ENCODE measurements around the gene MYMK.
A peak's percentile ranks its signal among the peaks of the same experiment; 100 is the strongest.

The MYMK gene

GRCh38 chr9:133558191-133559126 lies 33.7 kb upstream of the MYMK start:
- peak; percentile 9 to 37 for DNase-seq (ENCODE audit: low read depth in 2 of 2)

- DNase-seq (ENCODE audit: low read depth in 2 of 2), result no peak
Measured at GRCh38 chr9:133557581-133557980, 32.8 kb upstream of the MYMK start.

- no peak for DNase-seq (ENCODE audit: low read depth in 2 of 2)
Measured at GRCh38 chr9:133556354-133556753, 31.6 kb upstream of the MYMK start.

- no peak for DNase-seq (ENCODE audit: low read depth in 2 of 2)
Measured at GRCh38 chr9:133554729-133555128, 30.0 kb upstream of the MYMK start.

GRCh38 chr9:133553973-133554713 lies 29.4 kb upstream of the MYMK start:
- DNase-seq (ENCODE audit: low read depth in 2 of 2), result no peak

GRCh38 chr9:133553123-133553522 lies 28.4 kb upstream of the MYMK start:
- DNase-seq (ENCODE audit: low read depth in 2 of 2), result no peak

- DNase-seq (ENCODE audit: low read depth in 2 of 2), result no peak
Measured at GRCh38 chr9:133552236-133552635, 27.5 kb upstream of the MYMK start.

- no peak for DNase-seq (ENCODE audit: low read depth in 2 of 2)
Measured at GRCh38 chr9:133551446-133551845, 26.7 kb upstream of the MYMK start.

- no peak for DNase-seq (ENCODE audit: low read depth in 2 of 2)
Measured at GRCh38 chr9:133547116-133547515, 22.4 kb upstream of the MYMK start.

- no peak for DNase-seq (ENCODE audit: low read depth in 2 of 2)
Measured at GRCh38 chr9:133546287-133546680, 21.5 kb upstream of the MYMK start.

- DNase-seq (ENCODE audit: low read depth in 2 of 2), result no peak
Measured at GRCh38 chr9:133545494-133546286, 20.9 kb upstream of the MYMK start.

- DNase-seq (ENCODE audit: low read depth in 2 of 2), result no peak
Measured at GRCh38 chr9:133543772-133544467, 19.2 kb upstream of the MYMK start.

- DNase-seq (ENCODE audit: low read depth in 2 of 2), result no peak
Measured at GRCh38 chr9:133542002-133542401, 17.2 kb upstream of the MYMK start.

GRCh38 chr9:133540698-133541025 lies 15.9 kb upstream of the MYMK start:
- no peak for DNase-seq (ENCODE audit: low read depth in 2 of 2)

- no peak for DNase-seq (ENCODE audit: low read depth in 2 of 2)
Measured at GRCh38 chr9:133539991-133540697, 15.4 kb upstream of the MYMK start.

- DNase-seq (ENCODE audit: low read depth in 2 of 2), result no peak
Measured at GRCh38 chr9:133538851-133539833, 14.4 kb upstream of the MYMK start.

- DNase-seq (ENCODE audit: low read depth in 2 of 2), result no peak
Measured at GRCh38 chr9:133538176-133538575, 13.4 kb upstream of the MYMK start.

GRCh38 chr9:133537257-133537656 lies 12.5 kb upstream of the MYMK start:
- no peak for DNase-seq (ENCODE audit: low read depth in 2 of 2)

- no peak for DNase-seq (ENCODE audit: low read depth in 2 of 2)
Measured at GRCh38 chr9:133536536-133536935, 11.8 kb upstream of the MYMK start.

- DNase-seq (ENCODE audit: low read depth in 2 of 2), result no peak
Measured at GRCh38 chr9:133536080-133536479, 11.3 kb upstream of the MYMK start.

Measured in activated CD4-positive, alpha-beta T cell treated with anti-CD3 and anti-CD28 coated beads for 24 hours (primary cell).